Measurements from ENCODE around the gene ALDH18A1.
"Not testable (repeated sequence)": the region's sequence is repeated elsewhere in the genome, so short reads cannot be mapped to it uniquely, and the experiment has no call there.

The ALDH18A1 gene

DNA sequence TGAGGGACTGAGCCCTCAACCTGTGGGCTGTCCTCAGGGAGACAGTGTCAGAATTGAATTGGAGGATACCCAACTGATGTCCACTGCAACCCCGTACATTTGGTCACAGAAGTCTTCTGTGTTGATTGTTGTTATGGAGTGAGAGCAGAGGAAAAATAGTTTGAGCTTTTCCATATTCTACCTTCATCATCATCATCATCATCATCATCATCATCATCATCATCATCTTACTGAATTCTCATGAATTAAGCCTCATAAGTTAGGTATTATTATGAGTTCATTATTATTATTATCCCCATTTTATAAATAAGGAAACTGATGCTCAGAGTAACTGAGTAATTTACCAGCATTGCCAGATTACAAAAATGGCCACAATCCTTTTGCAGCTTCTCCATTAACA is 8.4 kb downstream of the ALDH18A1 start:
- no peak for DNase-seq (ENCODE audit: low spot score)

DNA sequence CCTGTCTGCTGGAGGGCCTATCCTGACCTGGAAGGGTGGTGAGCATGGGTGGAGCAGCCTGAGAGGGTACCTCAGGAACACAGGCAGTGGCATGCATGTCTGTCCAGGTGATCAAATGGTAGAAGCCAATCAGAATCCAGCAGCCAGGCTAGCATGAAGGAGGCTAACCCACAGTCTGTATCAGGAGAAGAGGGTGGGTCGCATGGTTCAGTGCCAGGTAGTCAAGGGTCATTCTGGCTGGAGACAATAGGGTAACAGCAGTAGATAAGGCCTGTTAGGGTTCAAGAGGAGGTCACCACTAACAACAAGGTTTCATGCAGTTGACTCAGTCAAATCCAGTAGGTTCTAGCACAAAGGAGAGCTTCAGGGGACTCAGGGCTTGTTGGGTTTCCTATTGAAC is 10.4 kb downstream of the ALDH18A1 start:
- DNase-seq (ENCODE audit: low spot score): no peak

DNA sequence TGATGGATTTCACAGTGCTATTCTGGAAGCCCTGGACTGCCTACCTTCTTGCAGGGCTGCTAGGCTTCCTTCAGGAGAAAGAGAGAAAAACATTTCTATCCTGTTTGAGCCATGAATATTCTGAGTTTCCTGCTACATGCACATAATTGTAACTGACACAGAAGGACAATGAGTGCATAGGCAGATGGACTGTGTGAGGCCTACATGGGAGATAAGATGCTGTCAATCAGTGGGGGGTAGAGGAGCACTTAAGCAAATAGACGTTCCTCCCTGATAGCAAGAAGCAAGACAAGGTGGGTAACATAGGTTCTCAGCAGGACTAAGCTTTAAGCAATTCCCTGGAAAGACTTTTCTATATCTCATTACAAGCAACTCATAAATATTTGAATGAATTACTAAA is 11.6 kb downstream of the ALDH18A1 start:
- DNase-seq (ENCODE audit: low spot score): no peak

DNA sequence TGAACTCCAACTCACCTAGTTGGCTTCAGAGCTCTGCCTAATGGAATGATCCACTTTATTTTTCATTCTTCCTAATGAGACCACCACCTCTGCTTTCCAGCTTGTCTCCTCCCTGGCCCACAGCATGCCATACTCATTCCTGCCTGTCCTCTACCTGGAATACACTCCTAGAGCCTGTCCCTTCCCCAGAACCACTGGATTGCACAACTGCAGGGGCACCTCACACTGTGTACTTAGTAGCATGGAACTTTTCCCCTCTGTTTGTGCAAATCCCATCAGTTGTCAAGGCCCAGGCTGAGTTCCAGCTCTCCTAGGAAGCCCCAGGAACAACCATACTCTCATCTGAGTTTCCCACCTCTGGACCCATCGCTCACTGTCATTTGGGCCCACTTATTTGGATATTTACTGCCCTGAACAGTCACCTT is 15.6 kb downstream of the ALDH18A1 start:
- DNase-seq (ENCODE audit: low spot score): no peak

DNA sequence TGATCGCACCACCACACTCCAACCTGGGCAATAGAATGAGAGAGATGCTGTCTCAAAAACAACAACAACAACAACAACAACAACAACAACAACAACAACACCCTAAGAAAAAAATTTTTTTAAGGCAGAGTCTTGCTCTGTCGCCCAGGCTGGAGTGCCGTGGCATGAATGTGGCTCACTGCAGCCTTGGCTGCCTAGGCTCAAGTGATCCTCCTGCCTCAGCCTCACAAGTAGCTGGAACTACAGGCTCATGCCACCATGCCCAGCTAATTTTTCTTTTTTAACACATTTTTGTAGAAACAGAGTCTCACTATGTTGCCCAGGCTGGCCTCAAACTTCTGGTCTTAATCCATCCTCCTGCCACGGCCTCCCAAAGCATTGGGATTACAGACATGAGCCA is 18.6 kb downstream of the ALDH18A1 start:
- no peak for DNase-seq (ENCODE audit: low spot score)

DNA sequence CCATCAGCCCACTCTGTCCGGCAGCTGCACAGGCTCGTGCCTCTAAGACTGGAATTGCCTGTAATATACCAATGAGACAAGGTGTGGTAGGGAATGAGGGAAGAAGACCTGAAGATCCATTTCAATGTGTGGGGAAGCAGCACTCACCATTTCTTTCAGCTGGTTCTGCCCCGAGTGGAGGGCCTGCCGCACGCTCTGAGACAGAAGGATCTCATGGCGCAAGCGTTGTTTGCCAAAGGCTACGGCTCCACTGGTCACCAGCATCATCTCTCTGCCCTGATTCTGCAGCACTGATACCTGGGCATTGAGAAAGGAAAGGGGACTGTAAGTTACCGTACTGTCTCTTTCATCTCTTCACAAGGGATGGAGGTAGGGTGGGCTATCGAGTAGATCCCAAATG is 19.4 kb downstream of the ALDH18A1 start:
- DNase-seq (ENCODE audit: low spot score): no peak

DNA sequence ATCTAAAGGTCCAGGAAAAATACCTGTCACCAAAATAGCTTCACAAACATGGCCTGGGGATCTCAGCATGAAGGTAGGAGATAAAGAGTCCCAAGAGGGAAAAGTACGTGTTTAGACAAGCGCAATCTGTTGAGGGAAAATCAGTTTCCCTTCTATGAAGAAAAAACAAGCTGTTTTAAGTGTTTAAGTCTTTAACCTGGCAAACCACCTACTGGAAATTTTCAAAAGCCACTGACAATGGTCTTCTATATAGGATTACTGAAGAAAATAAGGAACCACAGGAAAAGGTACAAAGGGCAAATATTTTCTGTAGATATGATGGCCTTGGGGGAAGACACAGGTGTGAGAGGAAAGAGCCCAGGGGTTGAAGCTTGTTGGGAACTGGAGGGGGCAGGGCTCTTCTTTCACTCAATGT is 21.2 kb downstream of the ALDH18A1 start:
- DNase-seq (ENCODE audit: low spot score): no peak

DNA sequence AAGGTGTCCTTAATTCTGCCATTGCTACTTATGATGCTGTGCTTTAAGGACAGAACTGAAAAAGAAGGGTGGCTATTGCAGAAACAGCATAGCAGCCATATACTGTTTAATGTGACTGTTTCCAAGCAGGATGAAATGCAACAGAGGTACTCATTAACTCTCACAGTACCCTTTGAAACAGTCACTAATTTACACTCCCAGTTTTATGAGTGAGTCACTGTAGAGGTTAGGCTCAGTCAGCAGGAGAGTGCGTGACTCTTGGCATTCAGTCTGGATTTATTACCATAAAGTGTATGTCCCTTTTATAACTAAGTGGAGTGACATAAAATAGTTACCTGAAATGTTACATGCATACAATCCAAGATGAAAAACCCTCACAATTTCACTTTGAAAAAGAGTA is 27.7 kb downstream of the ALDH18A1 start:
- no peak for DNase-seq (ENCODE audit: low spot score)

DNA sequence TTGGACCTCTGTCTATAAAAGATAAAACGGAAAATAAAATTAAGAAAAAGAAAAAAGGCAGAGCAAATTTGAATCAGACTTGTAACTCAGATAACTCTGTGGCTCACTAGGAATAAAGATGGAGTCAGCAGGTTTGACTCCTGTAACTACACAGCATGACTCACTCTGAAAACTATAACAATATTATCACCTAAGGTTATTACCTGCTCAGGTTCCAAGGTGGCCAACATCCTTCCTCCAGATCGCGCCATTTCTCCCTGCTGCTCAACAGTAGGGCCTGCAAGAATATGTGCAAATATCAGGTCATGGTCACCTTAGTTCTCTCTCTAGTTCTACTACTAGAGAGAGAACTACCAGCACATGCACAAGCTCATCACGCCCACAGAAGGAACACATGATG is 30.0 kb downstream of the ALDH18A1 start:
- DNase-seq (ENCODE audit: low spot score): no peak

DNA sequence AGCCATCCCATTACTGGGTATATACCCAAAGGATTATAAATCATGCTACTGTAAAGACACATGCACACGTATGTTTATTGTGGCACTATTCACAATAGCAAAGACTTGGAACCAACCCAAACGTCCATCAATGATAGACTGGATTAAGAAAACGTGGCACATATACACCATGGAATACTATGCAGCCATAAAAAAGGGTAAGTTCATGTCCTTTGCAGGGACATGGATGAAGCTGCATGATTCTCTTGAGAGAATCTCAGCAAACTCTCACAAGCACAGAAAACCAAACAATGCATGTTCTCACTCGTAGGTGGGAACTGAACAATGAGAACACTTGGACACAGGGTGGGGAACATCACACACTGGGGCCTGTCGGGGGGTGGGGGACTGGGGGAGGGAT is 36.1 kb downstream of the ALDH18A1 start:
- not testable (repeated sequence) for DNase-seq (ENCODE audit: low spot score)

DNA sequence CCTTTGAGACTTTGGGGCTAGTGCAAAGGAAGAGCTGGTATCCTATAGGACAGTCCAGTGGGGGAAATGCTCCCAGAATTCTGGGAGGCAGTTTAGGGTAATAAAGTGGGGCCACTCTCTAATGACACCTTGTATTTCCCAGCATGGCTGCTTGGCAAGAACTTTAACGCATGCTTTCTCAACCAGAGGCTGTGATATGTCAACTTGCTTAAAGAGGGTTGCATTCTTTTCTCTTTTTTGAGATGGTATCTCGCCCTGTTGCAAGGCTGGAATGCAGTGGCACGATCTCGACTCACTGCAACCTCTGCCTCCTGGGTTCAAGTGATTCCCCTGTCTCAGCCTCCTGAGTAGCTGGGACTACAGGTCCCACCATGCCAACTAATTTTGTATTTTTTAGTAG is 38.4 kb downstream of the ALDH18A1 start:
- DNase-seq (ENCODE audit: low spot score): no peak

DNA sequence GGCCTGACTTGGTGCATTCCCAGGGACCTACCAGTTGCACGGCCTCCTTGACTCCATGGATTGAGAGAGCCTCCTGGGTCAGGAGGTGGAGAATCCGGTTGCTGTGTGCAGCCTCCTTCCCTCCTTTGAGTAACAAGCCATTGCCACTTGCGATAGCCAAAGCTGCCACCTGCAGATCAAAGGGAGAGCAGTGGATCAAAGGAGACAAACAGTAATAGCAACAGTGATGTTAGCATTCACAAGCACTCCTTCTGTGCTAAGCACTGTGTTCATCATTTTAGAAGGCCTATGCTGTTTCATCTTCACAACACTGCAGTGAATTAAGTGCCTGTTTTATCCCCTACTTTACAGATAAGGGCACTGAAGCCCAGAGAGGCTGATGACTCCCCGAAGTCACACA is 40.1 kb downstream of the ALDH18A1 start:
- no peak for DNase-seq (ENCODE audit: low spot score)

DNA sequence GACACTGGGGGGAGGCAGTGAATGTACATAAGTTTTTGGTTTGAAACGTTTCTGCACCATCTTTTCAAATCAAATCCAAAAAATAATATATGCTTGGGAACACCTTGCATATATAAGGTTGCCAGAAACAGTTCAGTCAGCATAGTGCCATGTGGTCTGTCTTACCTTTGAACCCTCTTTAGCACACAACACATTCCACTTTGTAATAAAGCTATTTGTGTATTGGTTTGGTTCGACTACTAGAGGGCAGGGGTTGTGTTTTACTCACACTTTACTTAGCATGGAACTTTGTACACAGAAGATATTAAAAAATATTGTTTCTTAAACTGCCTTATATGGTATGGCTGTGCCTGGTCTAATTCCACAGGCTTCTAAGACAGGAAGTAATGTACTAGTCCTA is 43.2 kb downstream of the ALDH18A1 start:
- DNase-seq (ENCODE audit: low spot score): no peak

DNA sequence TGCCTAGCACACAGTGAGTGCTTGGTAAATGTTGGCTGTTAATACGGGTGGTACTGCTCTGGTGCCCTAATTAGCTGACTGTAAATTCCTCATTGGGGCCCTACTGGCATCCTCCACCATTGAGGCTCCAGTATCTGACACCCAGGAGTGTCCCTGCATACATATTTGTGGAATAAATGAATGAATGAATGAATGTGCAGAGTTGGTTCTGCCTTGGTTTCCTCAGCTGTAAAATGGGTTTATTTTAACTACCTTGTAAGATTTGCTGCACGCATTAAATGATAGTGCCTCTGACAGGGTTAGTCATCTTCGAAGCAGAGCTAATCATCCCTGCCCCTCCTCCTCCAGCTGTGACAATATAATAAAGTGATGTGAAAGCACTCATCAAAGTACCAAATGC is 45.8 kb downstream of the ALDH18A1 start:
- no peak for DNase-seq (ENCODE audit: low spot score)

DNA sequence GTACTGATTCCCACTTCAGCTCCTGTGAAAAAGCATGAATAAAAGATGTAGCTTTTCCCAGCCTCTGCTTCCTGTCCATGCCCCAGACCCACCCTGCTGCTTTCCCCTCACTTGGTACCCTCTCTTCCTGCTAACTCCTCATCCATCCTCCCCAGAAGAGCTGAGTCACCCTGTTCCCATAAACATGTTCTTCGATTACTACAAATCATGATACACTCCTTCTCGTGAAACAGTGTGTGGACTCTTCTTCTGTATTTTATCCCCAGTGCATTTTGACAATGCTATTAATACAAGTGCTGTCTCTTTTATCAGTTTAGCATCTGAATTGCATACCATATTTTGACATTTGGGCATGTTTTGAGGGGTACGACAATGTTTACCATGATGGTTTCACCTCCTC is 49.6 kb downstream of the ALDH18A1 start:
- no peak for DNase-seq (ENCODE audit: low spot score)

DNA sequence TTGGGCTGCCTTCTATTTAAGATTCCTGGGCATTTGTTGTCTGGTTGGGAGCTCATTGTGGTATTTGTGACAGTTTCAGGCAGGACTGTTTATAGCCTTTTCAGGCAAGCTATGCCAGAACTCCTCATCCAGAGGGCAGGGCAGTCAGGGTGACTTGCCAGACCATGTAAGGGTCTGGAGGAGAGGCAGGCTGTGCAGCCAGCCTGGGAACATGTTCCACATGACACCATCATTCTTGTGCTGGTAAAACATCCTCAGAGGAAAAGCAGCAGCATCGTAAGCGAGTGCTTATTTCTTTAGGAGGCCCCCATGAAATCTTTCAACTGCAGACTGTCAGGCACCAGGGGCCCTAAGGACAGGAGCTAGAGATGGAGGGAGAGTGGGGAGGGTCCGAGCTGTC is 51.3 kb downstream of the ALDH18A1 start:
- no peak for DNase-seq (ENCODE audit: low spot score)

DNA sequence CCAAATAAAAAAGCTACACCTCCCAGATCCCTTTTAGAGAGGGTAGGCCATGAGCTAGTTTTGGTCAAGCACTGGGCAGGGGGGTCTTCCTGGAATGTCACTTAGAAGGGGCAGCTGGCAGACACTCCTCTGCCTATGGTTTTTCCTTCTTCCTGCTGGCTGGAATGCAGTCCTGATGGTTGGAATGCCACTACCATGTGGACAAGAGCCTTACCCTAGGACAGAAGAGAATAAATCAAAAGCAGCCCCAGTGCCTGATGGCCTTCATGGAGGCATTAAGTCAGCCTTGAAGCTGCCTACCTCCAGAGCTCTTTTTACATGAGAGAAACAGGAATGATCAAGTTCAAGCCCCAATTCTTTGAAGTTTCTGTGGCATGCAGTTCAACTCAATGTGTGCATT is 51.9 kb downstream of the ALDH18A1 start:
- DNase-seq (ENCODE audit: low spot score): no peak

DNA sequence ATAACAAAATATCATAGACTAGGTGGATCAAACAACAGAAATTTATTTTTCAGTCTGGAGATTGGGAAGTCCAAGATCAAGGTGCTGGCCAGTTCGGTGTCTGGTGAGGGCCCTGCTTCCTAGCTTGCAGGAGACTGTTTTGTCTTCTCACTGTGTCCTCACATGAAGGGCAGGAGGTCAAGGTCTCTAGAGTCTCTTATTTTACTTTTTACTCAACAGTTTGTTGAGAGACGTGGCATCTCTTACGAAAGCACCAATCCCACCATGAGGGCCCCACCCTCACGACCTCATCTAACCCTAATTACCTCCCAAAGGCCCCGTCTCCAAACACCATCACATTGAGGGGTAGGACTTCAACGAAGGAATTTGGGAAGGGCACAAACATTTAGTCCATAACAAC is 54.1 kb downstream of the ALDH18A1 start:
- DNase-seq (ENCODE audit: low spot score): no peak

DNA sequence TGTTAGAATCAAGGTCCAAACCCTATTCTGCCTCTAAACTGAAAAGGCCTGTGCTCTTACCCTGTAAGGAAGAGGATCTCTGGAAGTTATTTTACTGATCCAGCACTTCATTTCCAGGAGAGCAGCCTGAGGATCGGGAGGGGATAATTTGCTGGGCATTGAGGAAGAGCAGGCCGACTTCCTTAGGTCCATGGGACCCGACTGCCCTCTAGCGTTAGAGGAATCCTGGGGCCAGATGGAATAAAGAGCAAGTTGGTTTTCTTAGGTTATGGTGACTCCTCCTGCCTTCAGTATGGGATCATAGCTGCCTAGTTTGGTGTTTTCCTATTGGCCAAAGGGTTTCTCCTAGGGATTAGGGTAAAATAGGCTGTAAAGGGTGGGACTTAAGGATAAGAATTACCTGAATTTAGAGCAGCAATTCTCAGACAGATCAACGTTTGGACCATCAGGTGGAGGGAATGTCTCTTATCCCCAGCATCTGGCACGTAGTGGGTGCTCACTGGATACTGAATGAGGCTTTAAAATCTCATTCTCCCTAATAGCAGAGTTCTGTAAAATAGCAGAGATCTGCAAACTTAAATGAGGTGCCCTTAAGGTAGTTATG is 55.3 kb downstream of the ALDH18A1 start:
- peak; percentile 74 for DNase-seq (ENCODE audit: low spot score)

DNA sequence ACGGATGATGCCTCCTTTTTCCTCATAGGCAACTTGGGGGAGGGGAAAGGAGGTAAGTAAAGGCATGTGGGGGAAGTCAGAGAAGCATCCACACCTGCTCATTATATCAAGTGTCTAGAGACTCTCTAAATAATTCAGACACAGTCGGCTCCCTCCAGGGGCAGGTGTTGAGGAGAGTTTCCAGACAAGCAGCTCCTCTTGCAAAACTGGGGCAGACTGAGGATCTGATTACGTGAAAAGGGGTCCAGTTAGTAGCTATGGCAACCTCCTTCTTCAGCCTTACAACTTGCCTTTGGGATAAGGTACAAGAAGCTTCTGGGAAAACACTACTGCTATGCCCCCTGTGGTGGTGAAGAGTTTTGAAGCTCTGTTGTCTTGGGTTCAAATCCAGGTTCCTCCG is 56.4 kb downstream of the ALDH18A1 start:
- DNase-seq (ENCODE audit: low spot score): no peak

DNA sequence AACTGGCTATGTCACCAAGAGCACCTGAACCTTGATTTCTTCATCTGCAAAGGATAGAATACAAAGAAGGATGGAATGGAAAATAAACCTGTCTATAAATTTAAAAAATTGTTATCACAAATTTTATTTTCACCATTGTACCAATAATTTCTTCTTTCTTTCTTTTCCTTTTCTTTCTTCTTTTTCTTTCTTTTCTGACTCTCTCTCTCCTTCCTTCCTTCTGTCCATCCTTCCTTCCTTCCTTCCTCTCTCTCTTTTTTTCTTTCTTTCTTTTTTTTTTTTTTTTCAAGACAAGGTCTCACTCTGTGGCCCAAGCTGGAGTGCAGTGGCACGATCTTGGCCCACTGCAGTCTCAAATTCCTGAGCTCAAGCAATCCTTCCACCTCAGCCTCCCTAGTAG is 58.7 kb downstream of the ALDH18A1 start:
- DNase-seq (ENCODE audit: low spot score): no peak

DNA sequence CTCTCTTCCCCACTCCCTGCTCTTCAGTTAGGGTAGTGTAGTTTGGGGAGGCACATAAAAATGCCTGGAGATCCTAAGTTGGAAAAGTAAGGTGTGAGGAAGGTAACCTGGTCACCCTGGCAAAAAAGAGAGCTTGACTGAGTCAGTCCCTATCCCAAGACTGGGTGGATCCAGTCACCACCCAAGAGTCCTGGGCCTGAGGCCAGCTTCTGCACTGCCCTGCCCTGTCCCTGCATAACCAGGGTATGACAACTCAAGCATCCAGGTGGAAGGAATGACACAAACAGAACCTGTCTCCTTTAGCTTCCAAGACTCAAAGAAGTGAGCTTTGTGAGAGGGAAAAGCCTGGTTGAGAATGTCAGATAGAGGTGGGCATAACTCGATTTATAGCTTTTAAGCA is 68.5 kb downstream of the ALDH18A1 start:
- no peak for DNase-seq (ENCODE audit: low spot score)

DNA sequence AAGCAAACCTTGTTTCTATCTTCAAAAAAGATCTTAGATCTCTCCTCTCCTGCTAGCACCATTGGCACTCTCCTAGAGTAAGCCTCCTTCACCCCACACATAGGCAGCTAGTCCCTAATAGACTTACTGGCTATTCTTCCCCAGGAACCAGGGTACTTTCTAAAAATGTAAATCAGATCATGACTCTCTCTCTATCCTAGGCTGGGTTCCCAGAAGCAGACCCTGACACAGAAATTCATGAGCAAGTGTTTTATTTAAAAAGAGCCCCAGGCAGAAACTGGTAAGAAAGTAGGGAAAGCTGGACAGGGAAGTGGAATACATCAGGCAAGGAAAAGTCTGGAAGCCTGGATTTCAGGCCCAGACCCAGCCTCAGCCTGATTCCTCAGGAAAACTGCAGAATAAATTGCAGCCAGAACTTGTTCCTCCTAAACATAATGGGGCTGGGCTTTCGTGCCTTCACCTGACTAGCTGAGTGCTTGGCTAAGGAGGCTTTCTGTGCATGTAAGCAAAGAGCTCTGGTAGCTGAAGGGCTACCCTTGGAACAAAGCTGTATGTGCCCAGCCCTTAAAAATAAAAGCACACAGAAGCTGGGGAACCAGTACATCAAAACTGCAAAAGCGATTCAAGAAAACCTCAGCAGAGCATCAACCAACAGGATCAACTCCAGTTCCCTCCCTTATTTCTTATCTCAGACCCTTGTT is 76.5 kb downstream of the ALDH18A1 start:
- no peak for DNase-seq (ENCODE audit: low spot score)

DNA sequence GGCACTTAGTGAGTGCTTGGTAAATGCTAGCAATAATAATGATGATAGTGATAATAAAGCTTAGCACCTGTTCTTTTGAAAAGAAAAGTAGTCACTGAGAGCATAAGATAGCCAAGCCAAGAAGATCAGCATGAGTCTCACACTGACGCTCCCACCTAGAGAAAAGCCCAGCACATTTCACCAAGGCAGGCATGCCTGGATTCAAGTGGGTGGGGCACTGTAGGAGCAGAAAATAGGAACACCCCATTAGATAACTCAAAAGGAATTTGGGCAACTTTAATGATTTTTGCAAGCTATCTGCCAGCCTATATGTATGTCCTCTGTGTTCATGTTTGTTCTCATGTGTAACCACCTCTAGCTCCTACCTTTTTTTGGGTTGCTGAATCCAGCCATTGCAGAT is 77.2 kb downstream of the ALDH18A1 start:
- no peak for DNase-seq (ENCODE audit: low spot score)

Measured in hepatic stellate cell (primary cell).